SK-N-SH (cell line): ENCODE measurements around the gene LRRFIP2. TPM values are rescaled to one million over a fixed set of nuclear protein-coding genes. Genes with fewer than 3 reads are reported as not detected.

Experiments used
- CTCF ChIA-PET: fragments of 300-600, 350-600 bp; formaldehyde crosslinking; extraction: SDS; loops from one replicate; lab custom pipeline; 2021; lab: Yijun Ruan, JAX
- POLR2A ChIA-PET: fragments of 350-600 bp; sonication (Branson Sonifier 250); formaldehyde crosslinking; extraction: SDS; loops from one replicate; lab custom pipeline; 2020; ENCODE audit warnings: antibody characterized with exemption, inconsistent platforms; lab: Yijun Ruan, JAX
- DNase-seq: peaks from one replicate; pipeline ENCODE4 v3.0.0; 2012
- H2AFZ ChIP-seq: fragments of 200-600 bp; sonication (generic); 2 replicates; pipeline ENCODE4 v1.8.1; 2016; ENCODE audit warnings: antibody characterized with exemption, mild to moderate bottlenecking, low read depth
- H3F3A ChIP-seq: fragments of 200-600 bp; sonication (generic); replicated peaks from 2 replicates; pipeline ENCODE3; 2016; ENCODE audit warnings: antibody characterized with exemption, mild to moderate bottlenecking; ENCODE audit not compliant: insufficient read depth
- H3K27ac ChIP-seq, 2 experiments: fragments of 200-500 bp in 1 of 2; fragments of 200-600 bp in 1 of 2; sonication (Bioruptor generic) in 1 of 2; sonication (generic), shearing (Covaris generic) in 1 of 2; 2 replicates each; pipeline versions ENCODE4 v1.5.1 to v1.6.1; 2014 to 2016; ENCODE audit warnings: low read depth in 2 of 2, inconsistent platforms in 1 of 2, low read length in 1 of 2, mild to moderate bottlenecking in 1 of 2, mixed read lengths in 1 of 2
- H3K27me3 ChIP-seq: fragments of 200-600 bp; sonication (generic), shearing (Covaris generic); 2 replicates; pipeline ENCODE4 v1.6.1; 2016; ENCODE audit warnings: mixed run types; ENCODE audit not compliant: insufficient read depth
- H3K36me3 ChIP-seq, 2 experiments: fragments of 200-500 bp in 1 of 2; fragments of 200-600 bp in 1 of 2; sonication (Bioruptor generic) in 1 of 2; sonication (generic) in 1 of 2; replicated peaks in 1 of 2; 2 replicates each; pipeline versions ENCODE3 to v1.5.1; 2014 to 2016; ENCODE audit warnings: low read length in 1 of 2, mild to moderate bottlenecking in 1 of 2; ENCODE audit not compliant: insufficient read depth in 2 of 2, control insufficient read depth in 1 of 2
- H3K4me1 ChIP-seq, 2 experiments: fragments of 200-500 bp in 1 of 2; fragments of 200-600 bp in 1 of 2; sonication (Bioruptor generic) in 1 of 2; sonication (generic), shearing (Covaris generic) in 1 of 2; 2 replicates each; pipeline versions ENCODE4 v1.5.1 to v1.6.1; 2014 to 2016; ENCODE audit warnings: low read depth in 1 of 2, low read length in 1 of 2, mixed run types in 1 of 2; ENCODE audit not compliant: insufficient read depth in 2 of 2, control insufficient read depth in 1 of 2
- H3K4me2 ChIP-seq: fragments of 200-600 bp; sonication (generic), shearing (Covaris generic); 2 replicates; pipeline ENCODE4 v1.6.1; 2017; ENCODE audit warnings: mixed run types
- H3K4me3 ChIP-seq, 2 experiments: fragments of 200-500 bp in 1 of 2; fragments of 200-600 bp in 1 of 2; sonication (Bioruptor generic) in 1 of 2; sonication (generic), shearing (Covaris generic) in 1 of 2; 2 replicates each; pipeline versions ENCODE4 v1.5.1 to v1.8.1; 2014 to 2016; ENCODE audit warnings: low read depth in 2 of 2, inconsistent platforms in 1 of 2, low read length in 1 of 2, mild to moderate bottlenecking in 1 of 2, mixed read lengths in 1 of 2, moderate library complexity in 1 of 2
- H3K79me2 ChIP-seq: fragments of 200-600 bp; sonication (generic); 2 replicates; pipeline ENCODE4 v1.8.1; 2017; ENCODE audit warnings: mild to moderate bottlenecking; ENCODE audit not compliant: insufficient read depth
- H3K9ac ChIP-seq: fragments of 200-600 bp; sonication (generic); 2 replicates; pipeline ENCODE4 v1.6.1; 2017; ENCODE audit warnings: mixed run types
- H3K9me2 ChIP-seq: fragments of 200-600 bp; sonication (generic); 2 replicates; pipeline ENCODE4 v1.6.1; 2017; ENCODE audit warnings: mixed run types
- H3K9me3 ChIP-seq: fragments of 200-600 bp; sonication (generic); 2 replicates; pipeline ENCODE4 v1.6.1; 2017; ENCODE audit warnings: mixed run types, mild to moderate bottlenecking, moderate library complexity
- H4K20me1 ChIP-seq: fragments of 200-600 bp; sonication (generic); 2 replicates; pipeline ENCODE4 v1.6.1; 2017; ENCODE audit warnings: mild to moderate bottlenecking, mixed run types; ENCODE audit not compliant: insufficient read depth
- FOSL2 ChIP-seq: IDR thresholded peaks from 2 replicates; pipeline ENCODE4 v1.4.0; 2012; ENCODE audit warnings: low read depth, mild to moderate bottlenecking, moderate library complexity, borderline replicate concordance
- FOXJ3 ChIP-seq: sonication (generic); formaldehyde crosslinking; IDR thresholded peaks from 2 replicates; pipeline ENCODE4 v1.5.1; 2020; ENCODE audit warnings: mild to moderate bottlenecking, missing genetic modification reagents
- FOXM1 ChIP-seq: IDR thresholded peaks from 2 replicates; pipeline ENCODE4 v1.4.0; 2012; ENCODE audit warnings: low read depth, mild to moderate bottlenecking
- GABPA ChIP-seq: IDR thresholded peaks from 2 replicates; pipeline ENCODE4 v1.4.0; 2012; ENCODE audit warnings: low read depth, mild to moderate bottlenecking
- GATA2 ChIP-seq: sonication (generic); formaldehyde crosslinking; IDR thresholded peaks from 2 replicates; pipeline ENCODE4 v1.5.0; 2020; ENCODE audit warnings: mild to moderate bottlenecking, missing genetic modification reagents
- JUND ChIP-seq: IDR thresholded peaks from 2 replicates; pipeline ENCODE4 v1.4.0; 2012
- MEF2A ChIP-seq: IDR thresholded peaks from 2 replicates; pipeline ENCODE4 v1.4.0; 2012; ENCODE audit warnings: low read depth, borderline replicate concordance
- MXI1 ChIP-seq: IDR thresholded peaks from 2 replicates; pipeline ENCODE4 v1.6.1; 2012; ENCODE audit warnings: mild to moderate bottlenecking, low read depth, low read length, improper control_type of control experiment
- NRF1 ChIP-seq: IDR thresholded peaks from 2 replicates; pipeline ENCODE4 v1.6.1; 2012; ENCODE audit warnings: low read depth, mild to moderate bottlenecking, low read length
- RAD21 ChIP-seq: IDR thresholded peaks from 2 replicates; pipeline ENCODE4 v1.6.1; 2012; ENCODE audit warnings: mild to moderate bottlenecking, low read length
- RCOR1 ChIP-seq: fragments of 150-350 bp; IDR thresholded peaks from 2 replicates; pipeline ENCODE4 v1.6.1; 2017; ENCODE audit warnings: antibody characterized with exemption, low read length
- RFX5 ChIP-seq: IDR thresholded peaks from 2 replicates; pipeline ENCODE4 v1.6.1; 2012; ENCODE audit warnings: mild to moderate bottlenecking, improper control_type of control experiment, low read length
- RXRA ChIP-seq: IDR thresholded peaks from 2 replicates; pipeline ENCODE4 v1.4.0; 2012; ENCODE audit warnings: low read depth, mild to moderate bottlenecking, borderline replicate concordance
- SMC3 ChIP-seq: IDR thresholded peaks from 2 replicates; pipeline ENCODE4 v1.6.1; 2012; ENCODE audit warnings: low read depth, low read length, improper control_type of control experiment
- TAF1 ChIP-seq: IDR thresholded peaks from 2 replicates; pipeline ENCODE4 v1.6.1; 2012; ENCODE audit warnings: low read depth, mild to moderate bottlenecking, low read length, moderate library complexity, borderline replicate concordance
- TCF12 ChIP-seq: IDR thresholded peaks from 2 replicates; pipeline ENCODE4 v1.4.0; 2012
- TEAD4 ChIP-seq: IDR thresholded peaks from 2 replicates; pipeline ENCODE4 v1.4.0; 2012; ENCODE audit warnings: mild to moderate bottlenecking, borderline replicate concordance; ENCODE audit not compliant: insufficient read depth
- WGBS: methylation state at CpG from one replicate; pipeline ENCODE4 v1.1.6; 2017; ENCODE audit warnings: low lambda C conversion rate; 5-methylcytosine and 5-hydroxymethylcytosine counted together
- polyA plus RNA-seq, 3 experiments: library from polyadenylated mRNA; depleted of rRNA; stranded (reverse); fragments of >200 nt; gene quantifications; 2 replicates each; pipeline ENCODE4 v1.2.3, GENCODE V29; 2012
- TF ChIP-seq, protein P1 (sequence below): fragments of 150-350 bp; IDR thresholded peaks from 2 replicates; pipeline ENCODE4 v1.6.1; 2016; ENCODE audit warnings: mild to moderate bottlenecking, low read depth, low read length
- TF ChIP-seq, protein P2 (sequence below): IDR thresholded peaks from 2 replicates; pipeline ENCODE4 v1.4.0; 2012; ENCODE audit warnings: low read depth, borderline replicate concordance
- TF ChIP-seq, protein P3 (sequence below): IDR thresholded peaks from 2 replicates; pipeline ENCODE4 v1.4.0; 2012; ENCODE audit warnings: low read depth, borderline replicate concordance
- TF ChIP-seq, protein P4 (sequence below): fragments of 150-350 bp; IDR thresholded peaks from 2 replicates; pipeline ENCODE4 v1.6.1; 2017; ENCODE audit warnings: antibody characterized with exemption, low read length, low read depth, borderline replicate concordance

The LRRFIP2 gene
- polyA plus RNA-seq, 1 of the 3 experiments (the other 2 are of a cell fraction) = 27.2 TPM

DNA sequence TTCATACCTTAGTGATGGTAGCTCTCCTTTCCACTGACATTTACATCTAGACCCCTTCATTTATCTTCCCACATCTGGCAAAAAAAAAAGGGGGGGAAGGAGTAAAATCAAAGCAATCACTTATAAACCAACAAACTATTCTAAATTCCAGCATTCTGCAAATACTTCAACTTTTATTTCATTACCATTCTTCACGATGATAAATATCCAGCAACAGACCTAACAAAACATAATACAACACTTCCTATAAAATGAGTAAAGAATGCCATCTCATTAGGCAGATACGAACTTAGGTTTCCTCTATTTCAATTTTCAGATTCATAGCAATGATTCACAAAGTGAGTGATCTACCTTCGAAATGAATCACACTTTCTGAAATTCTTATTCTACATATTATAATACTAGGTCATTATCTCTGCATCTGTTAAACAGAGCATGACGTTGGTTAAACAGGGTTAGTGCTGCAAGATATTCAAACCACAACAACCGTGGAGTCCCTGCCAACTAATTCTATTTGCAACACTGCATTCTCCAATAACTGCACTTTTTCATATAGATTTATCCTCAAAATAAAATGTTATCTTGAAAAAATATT is at the start of gene LRRFIP2 (continued):
- TF ChIP-seq MEF2A (no peak), FOXJ3 (CRISPR knock-in tag) (no peak), RFX5 (no peak), TAF1 (no peak), JUND (peak; percentile 72), RCOR1 (no peak)
- TF ChIP-seq, protein P1, sequence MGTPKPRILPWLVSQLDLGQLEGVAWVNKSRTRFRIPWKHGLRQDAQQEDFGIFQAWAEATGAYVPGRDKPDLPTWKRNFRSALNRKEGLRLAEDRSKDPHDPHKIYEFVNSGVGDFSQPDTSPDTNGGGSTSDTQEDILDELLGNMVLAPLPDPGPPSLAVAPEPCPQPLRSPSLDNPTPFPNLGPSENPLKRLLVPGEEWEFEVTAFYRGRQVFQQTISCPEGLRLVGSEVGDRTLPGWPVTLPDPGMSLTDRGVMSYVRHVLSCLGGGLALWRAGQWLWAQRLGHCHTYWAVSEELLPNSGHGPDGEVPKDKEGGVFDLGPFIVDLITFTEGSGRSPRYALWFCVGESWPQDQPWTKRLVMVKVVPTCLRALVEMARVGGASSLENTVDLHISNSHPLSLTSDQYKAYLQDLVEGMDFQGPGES = no peak
- TF ChIP-seq, protein P2, sequence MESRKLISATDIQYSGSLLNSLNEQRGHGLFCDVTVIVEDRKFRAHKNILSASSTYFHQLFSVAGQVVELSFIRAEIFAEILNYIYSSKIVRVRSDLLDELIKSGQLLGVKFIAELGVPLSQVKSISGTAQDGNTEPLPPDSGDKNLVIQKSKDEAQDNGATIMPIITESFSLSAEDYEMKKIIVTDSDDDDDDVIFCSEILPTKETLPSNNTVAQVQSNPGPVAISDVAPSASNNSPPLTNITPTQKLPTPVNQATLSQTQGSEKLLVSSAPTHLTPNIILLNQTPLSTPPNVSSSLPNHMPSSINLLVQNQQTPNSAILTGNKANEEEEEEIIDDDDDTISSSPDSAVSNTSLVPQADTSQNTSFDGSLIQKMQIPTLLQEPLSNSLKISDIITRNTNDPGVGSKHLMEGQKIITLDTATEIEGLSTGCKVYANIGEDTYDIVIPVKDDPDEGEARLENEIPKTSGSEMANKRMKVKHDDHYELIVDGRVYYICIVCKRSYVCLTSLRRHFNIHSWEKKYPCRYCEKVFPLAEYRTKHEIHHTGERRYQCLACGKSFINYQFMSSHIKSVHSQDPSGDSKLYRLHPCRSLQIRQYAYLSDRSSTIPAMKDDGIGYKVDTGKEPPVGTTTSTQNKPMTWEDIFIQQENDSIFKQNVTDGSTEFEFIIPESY = no peak
- TF ChIP-seq, all 33 proteins: peak for 10

DNA sequence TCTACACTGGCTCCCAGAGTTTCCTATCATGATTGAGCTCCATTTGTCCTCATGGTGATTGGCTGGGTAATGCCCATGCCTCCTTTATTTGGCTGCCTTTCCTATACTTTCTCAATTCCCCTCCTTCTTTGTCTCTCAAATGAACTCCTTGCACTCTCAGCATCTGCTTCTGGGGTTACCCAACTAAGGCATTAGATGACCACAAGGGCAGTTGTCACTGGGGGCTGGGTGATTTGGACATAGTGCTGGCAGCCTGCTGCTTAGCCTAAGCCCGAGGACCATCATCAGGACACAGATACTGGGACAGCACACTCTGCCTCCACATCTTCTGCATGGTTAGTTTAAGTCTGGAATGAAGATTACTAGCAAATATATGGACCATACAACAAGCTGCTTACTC is 49.2 kb upstream of the LRRFIP2 start:
- CTCF ChIA-PET = interaction anchor here (1.1 to 1.2 kb wide), 2 partner anchors 9 to 12 kb away, joined by 3 read pairs; no protein-coding TSS in a partner anchor
- TF ChIP-seq, protein P1 = no peak
- TF ChIP-seq NRF1 (no peak), TEAD4 (no peak), FOXM1 (no peak), RAD21 (no peak), GATA2 (CRISPR knock-in tag) (no peak), TAF1 (no peak), RXRA (no peak), FOSL2 (no peak), TCF12 (no peak), GABPA (no peak), MXI1 (no peak), SMC3 (no peak)
- TF ChIP-seq, protein P3, sequence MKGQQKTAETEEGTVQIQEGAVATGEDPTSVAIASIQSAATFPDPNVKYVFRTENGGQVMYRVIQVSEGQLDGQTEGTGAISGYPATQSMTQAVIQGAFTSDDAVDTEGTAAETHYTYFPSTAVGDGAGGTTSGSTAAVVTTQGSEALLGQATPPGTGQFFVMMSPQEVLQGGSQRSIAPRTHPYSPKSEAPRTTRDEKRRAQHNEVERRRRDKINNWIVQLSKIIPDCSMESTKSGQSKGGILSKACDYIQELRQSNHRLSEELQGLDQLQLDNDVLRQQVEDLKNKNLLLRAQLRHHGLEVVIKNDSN = no peak
- TF ChIP-seq, protein P2 = no peak
- TF ChIP-seq, protein P4, sequence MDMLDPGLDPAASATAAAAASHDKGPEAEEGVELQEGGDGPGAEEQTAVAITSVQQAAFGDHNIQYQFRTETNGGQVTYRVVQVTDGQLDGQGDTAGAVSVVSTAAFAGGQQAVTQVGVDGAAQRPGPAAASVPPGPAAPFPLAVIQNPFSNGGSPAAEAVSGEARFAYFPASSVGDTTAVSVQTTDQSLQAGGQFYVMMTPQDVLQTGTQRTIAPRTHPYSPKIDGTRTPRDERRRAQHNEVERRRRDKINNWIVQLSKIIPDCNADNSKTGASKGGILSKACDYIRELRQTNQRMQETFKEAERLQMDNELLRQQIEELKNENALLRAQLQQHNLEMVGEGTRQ = no peak

More for the DNA sequence above, 49.2 kb upstream of the LRRFIP2 start:
- H3K9me3 ChIP-seq = no peaks in the 10 kb centered on the region
- H3K27ac ChIP-seq = no peak overlapping the region
- no peaks in the 10 kb centered on the region for H3K9me2 ChIP-seq
- H3K4me2 ChIP-seq = no peak overlapping the region
- H3K4me3 ChIP-seq = no peak overlapping the region
- H3K9ac ChIP-seq = no peak overlapping the region
- POLR2A ChIA-PET = no interaction called here
- H3K79me2 ChIP-seq = no peaks in the 10 kb centered on the region
- DNase-seq = no peak
- H3K36me3 ChIP-seq = no peaks in the 10 kb centered on the region
- 73% methylated on average over 1 of the region's 1 CpG for WGBS
- H2AFZ ChIP-seq = no peak overlapping the region
- peaks cover 5% of the 10 kb centered on the region for H3F3A ChIP-seq
- H3K27me3 ChIP-seq = no peaks in the 10 kb centered on the region
- H3K4me1 ChIP-seq = peaks cover 0 to 4% of the 10 kb centered on the region in 2 experiments; a peak in 2 of 4 replicates
- H4K20me1 ChIP-seq = no peaks in the 10 kb centered on the region
